Thyroid gland (tissue), 4 donors: Measurements from ENCODE around the gene HMCN2.

Experiments
- POLR2A ChIP-seq, 2 donors: fragments of 450-650 bp; IDR thresholded peaks; one replicate each; pipeline ENCODE4 v1.6.1; 2017; ENCODE audit warnings: antibody characterized with exemption in 2 of 2, mild to moderate bottlenecking in 2 of 2, moderate library complexity in 1 of 2
- TF ChIP-seq, protein P1 (sequence below), 6 experiments: fragments of 200-600 bp in 3 of 6; fragments of 450-650 bp in 3 of 6; sonication (generic) in 3 of 6; IDR thresholded peaks; one replicate each; pipeline ENCODE4 v1.5.1; 2016 to 2019; ENCODE audit warnings: antibody characterized with exemption in 6 of 6, mild to moderate bottlenecking in 2 of 6, inconsistent platforms in 1 of 6, moderate library complexity in 1 of 6

DNA sequence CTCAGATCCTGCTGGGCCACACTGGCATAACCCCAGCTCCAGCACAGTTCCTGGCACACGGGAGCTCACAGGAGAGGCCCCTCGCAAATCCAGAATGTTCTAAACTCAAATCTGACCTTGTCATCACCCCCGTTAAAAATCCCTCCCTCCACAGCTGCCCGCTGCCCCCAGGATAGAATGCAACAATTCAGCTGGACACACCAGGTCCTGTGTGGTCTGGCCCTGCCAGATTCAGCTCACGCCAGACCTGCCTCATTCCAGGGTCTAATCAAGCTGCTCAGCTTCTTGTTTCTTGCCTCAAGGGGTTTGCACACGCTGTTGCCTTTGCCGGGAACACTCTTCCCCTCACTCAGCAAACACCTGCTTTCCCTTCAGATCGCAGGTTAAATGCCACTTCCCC lies 134.2 kb downstream of the HMCN2 start:
- TF ChIP-seq, protein P1, sequence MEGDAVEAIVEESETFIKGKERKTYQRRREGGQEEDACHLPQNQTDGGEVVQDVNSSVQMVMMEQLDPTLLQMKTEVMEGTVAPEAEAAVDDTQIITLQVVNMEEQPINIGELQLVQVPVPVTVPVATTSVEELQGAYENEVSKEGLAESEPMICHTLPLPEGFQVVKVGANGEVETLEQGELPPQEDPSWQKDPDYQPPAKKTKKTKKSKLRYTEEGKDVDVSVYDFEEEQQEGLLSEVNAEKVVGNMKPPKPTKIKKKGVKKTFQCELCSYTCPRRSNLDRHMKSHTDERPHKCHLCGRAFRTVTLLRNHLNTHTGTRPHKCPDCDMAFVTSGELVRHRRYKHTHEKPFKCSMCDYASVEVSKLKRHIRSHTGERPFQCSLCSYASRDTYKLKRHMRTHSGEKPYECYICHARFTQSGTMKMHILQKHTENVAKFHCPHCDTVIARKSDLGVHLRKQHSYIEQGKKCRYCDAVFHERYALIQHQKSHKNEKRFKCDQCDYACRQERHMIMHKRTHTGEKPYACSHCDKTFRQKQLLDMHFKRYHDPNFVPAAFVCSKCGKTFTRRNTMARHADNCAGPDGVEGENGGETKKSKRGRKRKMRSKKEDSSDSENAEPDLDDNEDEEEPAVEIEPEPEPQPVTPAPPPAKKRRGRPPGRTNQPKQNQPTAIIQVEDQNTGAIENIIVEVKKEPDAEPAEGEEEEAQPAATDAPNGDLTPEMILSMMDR (IDR thresholded peaks at IDR 0.05): no peak
- TF ChIP-seq POLR2A (IDR thresholded peaks at IDR 0.05): no peak
